Fibroblast of upper back skin (primary cell): ENCODE results near the gene DNAJC10.

Source experiments
- DNase-seq: peaks from one replicate; pipeline ENCODE4 v3.0.0-alpha.2; 2013

DNAJC10 gene

GRCh38 chr2:182804128-182804527 lies 88.1 kb downstream of the DNAJC10 start:
- no peak for DNase-seq

GRCh38 chr2:182807319-182807718 lies 91.3 kb downstream of the DNAJC10 start:
- no peak for DNase-seq

GRCh38 chr2:182810087-182810486 lies 94.0 kb downstream of the DNAJC10 start:
- DNase-seq, result no peak

- DNase-seq, result no peak
These were observed 98.3 kb downstream of the DNAJC10 start for GRCh38 chr2:182814380-182814779.

- no peak for DNase-seq
These were observed 98.7 kb downstream of the DNAJC10 start for GRCh38 chr2:182814804-182815203.

GRCh38 chr2:182816866-182817265 lies 100.8 kb downstream of the DNAJC10 start:
- DNase-seq, result peak; percentile 55

GRCh38 chr2:182817558-182817957 lies 101.5 kb downstream of the DNAJC10 start:
- DNase-seq, result no peak

- no peak for DNase-seq
These were observed 102.4 kb downstream of the DNAJC10 start for GRCh38 chr2:182818501-182818900.

- no peak for DNase-seq
These were observed 102.9 kb downstream of the DNAJC10 start for GRCh38 chr2:182818925-182819324.

- DNase-seq, result no peak
These were observed 103.4 kb downstream of the DNAJC10 start for GRCh38 chr2:182819412-182819811.

GRCh38 chr2:182821182-182821581 lies 105.1 kb downstream of the DNAJC10 start:
- DNase-seq, result no peak

- peak; percentile 11 for DNase-seq
These were observed 106.7 kb downstream of the DNAJC10 start for GRCh38 chr2:182822733-182823132.

GRCh38 chr2:182824056-182824766 lies 108.2 kb downstream of the DNAJC10 start:
- DNase-seq, result no peak

GRCh38 chr2:182824767-182825158 lies 108.7 kb downstream of the DNAJC10 start:
- no peak for DNase-seq

GRCh38 chr2:182826064-182826463 lies 110.0 kb downstream of the DNAJC10 start:
- DNase-seq, result no peak

GRCh38 chr2:182826496-182826895 lies 110.4 kb downstream of the DNAJC10 start:
- no peak for DNase-seq

GRCh38 chr2:182827182-182827879 lies 111.3 kb downstream of the DNAJC10 start:
- DNase-seq, result no peak

- DNase-seq, result no peak
These were observed 115.0 kb downstream of the DNAJC10 start for GRCh38 chr2:182831101-182831500.

GRCh38 chr2:182831921-182832320 lies 115.9 kb downstream of the DNAJC10 start:
- no peak for DNase-seq

GRCh38 chr2:182833084-182833854 lies 117.2 kb downstream of the DNAJC10 start:
- DNase-seq, result no peak

- no peak for DNase-seq
These were observed 118.2 kb downstream of the DNAJC10 start for GRCh38 chr2:182834293-182834692.

GRCh38 chr2:182836451-182836850 lies 120.4 kb downstream of the DNAJC10 start:
- DNase-seq, result no peak
